Gastrocnemius medialis (tissue), 4 donors: ENCODE results near the gene ANKRD36. TPM values are rescaled to one million over a fixed set of nuclear protein-coding genes. Genes with fewer than 3 reads are reported as not detected.
"Not testable (repeated sequence)": the region's sequence is repeated elsewhere in the genome, so short reads cannot be mapped to it uniquely, and the experiment has no call there.

Experiments
- ATAC-seq, 2 donors: fragments of 150-250 bp; one replicate each; pipeline ENCODE4 v1.9.1; 2016
- DNase-seq, 2 donors: peaks; one replicate each; pipeline ENCODE4 v3.0.0-alpha.2; 2019
- H3K27ac ChIP-seq, 4 donors: fragments of 200-600 bp; sonication (generic); 1 replicate in 1 of 4; 2 replicates in 3 of 4; pipeline ENCODE4 v1.5.1; 2016 to 2018; ENCODE audit warnings: mild to moderate bottlenecking in 2 of 4, moderate library complexity in 1 of 4
- H3K27me3 ChIP-seq, 3 donors: fragments of 200-600 bp; sonication (generic) in 2 of 3; 1 replicate in 1 of 3; 2 replicates in 2 of 3; pipeline versions ENCODE4 v1.5.1 to v1.6.0; 2016 to 2019; ENCODE audit warnings: mild to moderate bottlenecking in 1 of 3, moderate library complexity in 1 of 3
- H3K36me3 ChIP-seq, 2 donors: fragments of 200-600 bp; sonication (generic) in 1 of 2; one replicate each; pipeline ENCODE4 v1.5.1; 2017 to 2018
- H3K4me1 ChIP-seq, 2 donors: fragments of 200-600 bp; sonication (generic) in 1 of 2; one replicate each; pipeline ENCODE4 v1.5.1; 2016 to 2017; ENCODE audit warnings: mild to moderate bottlenecking in 2 of 2
- H3K4me3 ChIP-seq, 4 donors: fragments of 200-600 bp; sonication (generic) in 3 of 4; 1 replicate in 1 of 4; 2 replicates in 3 of 4; pipeline ENCODE4 v1.5.1; 2016 to 2019; ENCODE audit warnings: mild to moderate bottlenecking in 2 of 4
- H3K9me3 ChIP-seq, 3 donors: fragments of 200-600 bp; sonication (generic) in 2 of 3; 1 replicate in 1 of 3; 2 replicates in 2 of 3; pipeline ENCODE4 v1.5.1; 2016 to 2019
- POLR2A ChIP-seq, 2 donors: fragments of 450-650 bp; IDR thresholded peaks; one replicate each; pipeline ENCODE4 v1.6.1; 2017; ENCODE audit warnings: antibody characterized with exemption in 2 of 2, mild to moderate bottlenecking in 2 of 2, moderate library complexity in 2 of 2
- in situ Hi-C, 4 donors: fragments of 200-750 bp; cut with MboI; loops; one replicate each; pipeline versions ENCODE4 v1.15.0 to v1.8.0; 2017; ENCODE audit warnings: low sequenced_read_pairs in 4 of 4
- intact Hi-C: fragments of 100-400 bp; cut with DNase I; formaldehyde crosslinking; loops from one replicate; pipeline ENCODE4 v1.15.1; 2023; ENCODE audit warnings: low total_unique reads
- total RNA-seq, 4 donors: library from RNA; depleted of rRNA; stranded (reverse); fragments of >200 nt; gene quantifications; one replicate each; pipeline versions ENCODE4 v1.1.0 to v1.2.3, GENCODE V29; 2016
- TF ChIP-seq, protein P1 (sequence below), 5 experiments: fragments of 450-650 bp in 3 of 5; fragments of 200-600 bp in 2 of 5; sonication (generic) in 2 of 5; IDR thresholded peaks in 4 of 5; conservative IDR thresholded peaks in 1 of 5; 1 replicate in 4 of 5; 2 replicates in 1 of 5; pipeline ENCODE4 v1.5.1; 2016 to 2019; ENCODE audit warnings: antibody characterized with exemption in 5 of 5, mild to moderate bottlenecking in 3 of 5, moderate library complexity in 3 of 5

ANKRD36 gene
- total RNA-seq, 4 donors from 2014 or later, result 0.55 to 8.9 (median 2.7) TPM

DNA sequence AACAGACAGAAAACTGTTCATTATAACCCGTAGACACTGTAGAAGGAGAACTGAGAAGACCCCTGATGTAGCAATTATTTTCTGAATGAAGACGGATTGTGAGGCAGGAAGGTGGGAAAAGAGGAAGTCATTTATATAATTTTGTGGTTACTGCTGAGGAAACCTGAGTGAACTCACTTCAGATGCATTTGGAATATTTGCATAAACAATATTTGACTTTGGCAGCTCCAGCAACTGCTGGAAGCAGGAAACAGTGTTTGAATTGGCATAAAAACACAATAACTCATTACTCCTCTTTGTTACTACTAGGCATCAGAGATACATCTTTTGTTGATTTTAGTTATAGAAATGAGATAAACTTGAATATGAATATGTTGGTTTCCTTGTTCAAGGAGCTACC, 87.9 kb downstream of the ANKRD36 start:
- H3K27me3 ChIP-seq, intact Hi-C loops, H3K9me3 ChIP-seq, H3K4me3 ChIP-seq, ATAC-seq, DNase-seq, in situ Hi-C loops, H3K4me1 ChIP-seq, H3K27ac ChIP-seq: not testable (repeated sequence)
- H3K36me3 ChIP-seq, result peaks cover 0 to 43% of the 10 kb centered on the region in 2 donors

DNA sequence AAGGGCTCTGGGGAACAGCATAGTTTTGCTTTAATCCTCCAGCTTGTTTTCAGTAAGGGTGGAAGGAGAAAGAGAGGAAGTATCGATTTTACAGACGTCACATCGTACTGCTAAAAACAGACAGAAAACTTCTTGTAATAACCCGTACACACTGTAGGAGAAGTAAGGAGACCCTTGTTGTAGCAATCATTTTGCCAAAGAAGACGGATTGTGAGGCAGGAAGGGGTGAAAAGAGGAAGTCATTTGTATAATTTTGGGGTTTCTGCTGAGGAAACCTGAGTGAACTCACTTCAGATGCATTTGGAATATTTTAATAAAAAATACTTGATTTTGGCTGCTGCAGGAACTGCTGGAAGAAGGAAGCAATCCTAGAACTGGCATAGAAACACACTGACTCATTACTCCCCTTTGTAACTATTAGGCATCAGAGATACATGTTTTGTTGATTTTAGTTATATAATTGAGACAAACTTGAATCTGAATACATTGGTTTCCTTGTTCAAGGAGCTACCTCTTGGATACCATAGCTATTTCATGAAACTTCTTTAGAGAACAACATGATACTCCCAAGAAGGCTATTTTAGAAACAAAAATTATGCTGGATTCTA, 89.8 kb downstream of the ANKRD36 start:
- DNase-seq, H3K4me3 ChIP-seq, intact Hi-C loops, H3K27ac ChIP-seq, ATAC-seq, H3K27me3 ChIP-seq, H3K9me3 ChIP-seq, H3K4me1 ChIP-seq, in situ Hi-C loops: not testable (repeated sequence)
- peaks cover 0 to 26% of the 10 kb centered on the region in 2 donors for H3K36me3 ChIP-seq

- H3K27ac ChIP-seq, result no peak overlapping the region
- H3K4me3 ChIP-seq, result no peak overlapping the region
- ATAC-seq, result no peak
- peaks cover 0 to 30% of the 10 kb centered on the region in 2 donors for H3K36me3 ChIP-seq
- H3K4me1 ChIP-seq, result no peaks in the 10 kb centered on the region
- H3K27me3 ChIP-seq, result no peaks in the 10 kb centered on the region
- intact Hi-C loops (no loop called here), in situ Hi-C loops (no loop called here)
- DNase-seq, result no peak
- H3K9me3 ChIP-seq, result no peaks in the 10 kb centered on the region
- TF ChIP-seq, protein P1, sequence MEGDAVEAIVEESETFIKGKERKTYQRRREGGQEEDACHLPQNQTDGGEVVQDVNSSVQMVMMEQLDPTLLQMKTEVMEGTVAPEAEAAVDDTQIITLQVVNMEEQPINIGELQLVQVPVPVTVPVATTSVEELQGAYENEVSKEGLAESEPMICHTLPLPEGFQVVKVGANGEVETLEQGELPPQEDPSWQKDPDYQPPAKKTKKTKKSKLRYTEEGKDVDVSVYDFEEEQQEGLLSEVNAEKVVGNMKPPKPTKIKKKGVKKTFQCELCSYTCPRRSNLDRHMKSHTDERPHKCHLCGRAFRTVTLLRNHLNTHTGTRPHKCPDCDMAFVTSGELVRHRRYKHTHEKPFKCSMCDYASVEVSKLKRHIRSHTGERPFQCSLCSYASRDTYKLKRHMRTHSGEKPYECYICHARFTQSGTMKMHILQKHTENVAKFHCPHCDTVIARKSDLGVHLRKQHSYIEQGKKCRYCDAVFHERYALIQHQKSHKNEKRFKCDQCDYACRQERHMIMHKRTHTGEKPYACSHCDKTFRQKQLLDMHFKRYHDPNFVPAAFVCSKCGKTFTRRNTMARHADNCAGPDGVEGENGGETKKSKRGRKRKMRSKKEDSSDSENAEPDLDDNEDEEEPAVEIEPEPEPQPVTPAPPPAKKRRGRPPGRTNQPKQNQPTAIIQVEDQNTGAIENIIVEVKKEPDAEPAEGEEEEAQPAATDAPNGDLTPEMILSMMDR (IDR thresholded peaks at IDR 0.05 in 4 of 5, conservative IDR thresholded peaks at IDR 0.05 in 1 of 5), result no peak
- no peak for TF ChIP-seq POLR2A (IDR thresholded peaks at IDR 0.05)
These were observed 97.4 kb downstream of the ANKRD36 start for GRCh38 chr2:97210325-97210724.

DNA sequence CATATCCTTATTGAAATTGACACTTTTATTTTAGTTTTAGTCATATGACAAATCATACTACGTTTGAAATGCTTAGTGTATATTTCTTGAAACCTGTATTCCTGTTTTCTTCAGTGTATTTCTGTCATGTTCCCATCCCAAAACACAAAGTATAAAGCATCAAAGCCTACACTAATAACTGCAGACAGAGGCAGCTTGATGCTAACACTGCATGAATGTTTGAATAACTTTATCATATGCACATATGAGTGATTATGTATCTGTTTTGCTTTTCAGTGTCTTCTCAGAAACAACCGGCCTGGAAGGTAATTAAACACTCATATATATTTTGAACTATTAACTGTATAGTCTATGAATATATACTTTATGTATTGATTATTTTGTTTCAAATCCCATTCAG, 102.1 kb downstream of the ANKRD36 start:
- in situ Hi-C loops, ATAC-seq, H3K4me3 ChIP-seq, H3K27ac ChIP-seq, H3K9me3 ChIP-seq, H3K27me3 ChIP-seq, intact Hi-C loops, DNase-seq, H3K4me1 ChIP-seq: not testable (repeated sequence)
- peaks cover 0 to 26% of the 10 kb centered on the region in 2 donors for H3K36me3 ChIP-seq

GRCh38 chr2:97230848-97231585, 118.1 kb downstream of the ANKRD36 start:
- H3K27me3 ChIP-seq, H3K4me1 ChIP-seq, ATAC-seq, in situ Hi-C loops, H3K4me3 ChIP-seq, DNase-seq, intact Hi-C loops, H3K27ac ChIP-seq, H3K36me3 ChIP-seq, H3K9me3 ChIP-seq: not testable (repeated sequence)

DNA sequence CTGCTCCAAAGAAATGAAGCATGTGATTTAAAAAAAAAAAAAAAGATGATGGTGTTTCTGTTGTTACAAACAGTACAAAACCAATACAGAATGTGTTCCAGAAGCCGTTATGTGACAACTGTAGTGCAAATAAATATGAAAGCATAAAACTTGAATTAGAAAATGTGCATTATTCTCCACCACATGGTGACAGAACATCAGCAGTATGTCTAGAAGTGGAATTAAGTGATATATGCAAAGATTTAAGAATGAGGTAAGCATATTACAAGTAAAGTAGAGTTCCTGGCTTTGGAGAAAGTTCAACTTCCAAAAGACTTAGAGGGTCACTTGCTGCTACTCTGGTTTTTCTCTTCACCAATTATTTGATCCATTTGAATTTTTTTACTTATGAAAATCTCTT, 120.0 kb downstream of the ANKRD36 start:
- H3K9me3 ChIP-seq, H3K4me1 ChIP-seq, DNase-seq, H3K36me3 ChIP-seq, in situ Hi-C loops, H3K27ac ChIP-seq, intact Hi-C loops, H3K4me3 ChIP-seq, H3K27me3 ChIP-seq, ATAC-seq: not testable (repeated sequence)

GRCh38 chr2:97233660-97234295, 120.8 kb downstream of the ANKRD36 start:
- DNase-seq, H3K36me3 ChIP-seq, ATAC-seq, H3K27me3 ChIP-seq, in situ Hi-C loops, H3K4me1 ChIP-seq, H3K4me3 ChIP-seq, intact Hi-C loops, H3K9me3 ChIP-seq, H3K27ac ChIP-seq: not testable (repeated sequence)

DNA sequence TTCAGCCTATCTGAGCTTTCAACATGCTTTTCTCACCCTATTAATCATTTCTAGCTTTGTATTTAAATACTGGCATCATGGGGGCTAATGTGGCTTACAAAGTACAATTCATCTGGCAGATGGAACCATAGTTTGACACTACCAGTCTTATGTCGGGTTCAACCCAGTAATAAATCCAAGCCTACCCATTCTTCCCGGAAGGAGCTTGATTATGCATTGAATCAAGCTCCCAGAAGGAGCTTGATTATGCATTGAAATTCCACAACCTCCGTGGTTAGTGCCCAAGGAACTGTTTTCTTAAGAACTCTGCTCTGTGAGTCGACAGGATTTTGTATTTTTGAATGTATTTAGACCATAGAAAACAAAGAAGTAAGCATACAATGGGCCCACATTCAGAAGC, 148.2 kb downstream of the ANKRD36 start:
- H3K4me3 ChIP-seq, H3K4me1 ChIP-seq, ATAC-seq, intact Hi-C loops, H3K36me3 ChIP-seq, DNase-seq, H3K9me3 ChIP-seq, H3K27ac ChIP-seq, H3K27me3 ChIP-seq, in situ Hi-C loops: not testable (repeated sequence)

- H3K4me1 ChIP-seq, H3K9me3 ChIP-seq, H3K27ac ChIP-seq, DNase-seq, H3K27me3 ChIP-seq, H3K36me3 ChIP-seq, intact Hi-C loops, ATAC-seq, in situ Hi-C loops, H3K4me3 ChIP-seq: not testable (repeated sequence)
These were observed 153.5 kb downstream of the ANKRD36 start for GRCh38 chr2:97266449-97266848.
